GM21447 (cell line): ENCODE results near the gene HDHD2.
A peak's percentile ranks its signal among the peaks of the same experiment; 100 is the strongest.

Source experiments
- ATAC-seq: cut with Tn5 transposase; IDR thresholded peaks from one replicate; pipeline ENCODE4 v1.9.1; 2021; ENCODE audit not compliant: unreplicated experiment

Gene HDHD2

DNA sequence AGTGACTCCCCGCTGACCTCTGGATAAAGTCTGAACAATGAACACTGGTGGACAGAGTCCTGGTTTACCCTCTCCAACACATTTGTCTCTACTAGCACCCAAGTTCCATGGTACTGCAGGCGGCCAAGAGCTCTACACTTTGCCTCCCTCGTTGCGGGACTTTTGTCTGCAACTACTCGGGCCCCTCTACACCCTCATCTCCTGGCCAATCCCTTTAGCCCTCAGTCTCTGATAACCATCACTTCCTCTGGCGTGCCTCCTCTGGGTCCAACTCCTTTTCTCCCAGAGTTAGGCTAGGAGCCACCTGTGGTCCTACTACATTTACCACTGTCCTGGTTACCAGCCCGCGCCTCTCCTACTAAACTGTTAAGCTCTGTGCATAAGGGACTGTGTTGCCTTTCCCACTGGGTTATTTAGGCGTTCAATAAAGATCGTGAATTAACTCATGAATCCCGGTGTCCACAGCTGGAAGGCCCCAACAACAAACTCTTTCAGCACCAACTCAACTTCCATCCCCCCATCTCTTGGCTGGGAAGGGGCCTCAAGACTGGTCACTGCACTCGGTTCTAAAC, 757 bp downstream of the HDHD2 start:
- no peak for ATAC-seq

DNA sequence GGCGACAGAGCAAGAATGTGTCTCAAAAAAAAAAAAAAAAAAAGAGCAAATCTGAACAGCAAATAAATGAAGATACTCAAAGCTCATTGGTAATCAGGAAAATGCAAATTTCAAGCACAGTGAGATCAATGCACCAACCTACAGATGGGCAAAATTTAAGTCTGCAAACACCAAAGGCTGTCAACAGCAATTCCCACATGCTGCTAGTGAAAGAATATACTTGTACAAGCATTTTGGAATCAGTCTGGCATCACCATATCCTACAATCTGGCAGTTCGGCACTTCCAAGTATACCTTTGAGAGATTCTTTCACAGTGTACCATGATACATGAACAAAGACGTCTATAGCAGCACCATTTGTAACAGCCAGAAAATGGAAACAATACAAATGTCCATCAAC, 4.1 kb downstream of the HDHD2 start:
- no peak for ATAC-seq

DNA sequence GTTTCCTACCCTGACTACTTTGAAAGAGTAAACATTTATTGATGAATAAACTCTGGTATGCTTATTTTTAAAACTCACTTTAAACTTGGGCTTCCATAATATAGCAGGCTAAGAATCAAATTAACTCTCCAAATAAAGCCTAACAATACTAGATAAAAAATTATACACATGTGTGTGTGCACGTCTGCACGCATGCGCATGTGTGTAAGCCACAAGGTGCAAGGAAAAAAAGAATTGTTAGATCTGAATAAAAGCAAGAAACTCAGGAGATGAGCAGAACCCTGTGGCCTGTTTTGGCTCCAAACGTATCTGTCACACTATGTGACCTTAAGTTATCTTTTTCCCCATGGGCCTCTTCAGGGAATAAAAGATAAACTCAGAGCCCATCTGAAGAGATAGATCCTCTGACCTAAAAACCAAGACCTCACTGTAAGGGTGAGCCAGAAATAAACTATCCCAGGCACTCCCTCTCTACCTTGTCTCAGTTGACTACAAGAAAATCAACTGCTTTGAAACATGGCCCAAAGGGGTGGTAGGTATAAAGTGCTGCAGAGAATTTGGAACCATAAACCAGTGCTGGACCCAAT, 6.3 kb downstream of the HDHD2 start:
- no peak for ATAC-seq

DNA sequence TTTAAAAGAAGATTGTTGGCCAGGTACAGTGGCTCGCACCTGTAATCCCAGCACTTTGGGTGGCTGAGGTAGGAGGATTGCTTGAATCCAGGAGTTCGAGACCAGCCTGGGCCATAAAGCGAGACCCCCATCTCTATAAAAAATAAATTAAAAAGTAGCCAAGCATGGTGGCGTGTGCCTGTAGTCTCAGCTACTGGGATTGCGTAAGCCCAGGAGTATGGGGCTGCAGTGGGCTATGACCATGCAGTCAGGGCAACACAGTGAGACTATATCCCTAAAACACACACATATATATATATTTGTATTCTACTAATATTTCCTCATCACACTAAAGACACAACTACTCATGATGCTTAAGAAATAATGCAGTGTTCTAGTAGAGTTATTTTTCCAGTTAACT, 7.1 kb downstream of the HDHD2 start:
- no peak for ATAC-seq

DNA sequence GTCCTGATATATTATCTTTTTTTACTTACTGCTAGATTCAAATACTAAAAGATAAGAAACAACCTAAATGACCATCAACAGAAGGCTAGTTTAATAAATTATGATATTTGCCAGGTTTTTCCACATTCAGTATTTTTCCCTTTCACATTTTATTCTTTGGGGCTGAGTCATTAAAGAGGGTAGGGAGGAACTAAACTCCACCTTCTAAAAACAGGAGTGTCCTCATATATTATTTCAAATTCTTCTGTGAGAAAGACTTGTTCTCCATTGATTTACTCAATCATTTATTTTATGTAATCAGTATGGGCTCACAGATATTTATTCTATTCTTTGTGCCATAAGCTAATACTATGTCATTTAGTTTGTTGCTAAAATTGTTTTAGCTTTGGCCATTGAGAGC, 9.0 kb downstream of the HDHD2 start:
- ATAC-seq, result no peak

DNA sequence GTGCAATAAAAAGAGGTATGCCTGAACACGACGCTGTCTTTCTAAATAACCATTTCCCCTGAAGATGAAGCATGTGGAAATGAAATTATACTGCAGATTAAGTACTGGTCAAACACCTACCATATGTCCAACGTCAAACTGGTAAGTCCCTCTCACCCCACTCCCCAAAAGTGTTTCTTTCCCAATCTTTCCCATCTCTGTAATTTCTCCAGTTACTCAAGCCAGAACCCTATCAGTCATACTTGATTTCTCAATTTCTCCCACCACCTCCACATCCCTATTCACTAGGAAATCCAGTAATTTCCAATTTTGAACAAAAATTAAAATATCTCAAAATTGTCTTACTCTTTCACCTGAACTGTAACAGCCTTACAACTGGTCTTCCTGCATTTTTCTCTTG, 29.2 kb downstream of the HDHD2 start:
- no peak for ATAC-seq

DNA sequence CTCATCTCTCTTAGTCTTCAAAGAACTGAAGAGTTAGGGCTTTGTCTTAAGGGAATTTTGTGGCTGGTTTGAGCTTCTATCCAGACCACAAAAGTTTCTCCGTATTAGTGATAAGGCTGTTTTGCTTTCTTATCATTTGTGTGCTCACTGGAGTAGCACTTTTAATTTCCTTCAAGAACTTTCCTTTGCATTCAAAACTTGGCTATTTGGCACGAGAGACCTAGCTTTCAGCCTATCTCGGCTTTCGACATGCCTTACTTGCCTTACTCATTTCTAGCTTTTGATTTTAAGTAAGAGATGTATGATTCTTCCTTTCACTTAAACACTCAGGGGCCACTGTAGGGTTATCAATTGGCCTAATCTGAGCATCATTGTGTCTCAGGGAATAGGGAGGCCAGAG, 29.9 kb downstream of the HDHD2 start:
- ATAC-seq, result peak; percentile 92

DNA sequence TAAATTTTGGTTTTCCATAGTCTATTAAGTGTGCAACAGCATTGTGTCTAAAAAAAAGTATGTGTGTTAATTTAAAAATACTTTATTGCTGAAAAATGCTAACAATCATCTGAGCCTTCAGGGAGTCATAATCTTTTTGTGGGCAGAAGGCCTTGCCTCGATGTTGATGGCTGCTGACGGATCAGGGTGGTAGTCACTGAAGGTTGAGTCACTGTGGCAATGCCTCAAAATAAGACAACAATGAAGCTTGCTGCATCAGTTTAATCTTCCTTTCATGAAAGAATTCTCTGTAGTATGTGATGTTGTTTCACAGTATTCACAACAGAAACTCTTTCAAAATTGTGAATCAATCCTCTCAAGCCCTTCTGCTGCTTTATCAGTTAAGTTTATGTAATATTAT, 31.3 kb downstream of the HDHD2 start:
- no peak for ATAC-seq

DNA sequence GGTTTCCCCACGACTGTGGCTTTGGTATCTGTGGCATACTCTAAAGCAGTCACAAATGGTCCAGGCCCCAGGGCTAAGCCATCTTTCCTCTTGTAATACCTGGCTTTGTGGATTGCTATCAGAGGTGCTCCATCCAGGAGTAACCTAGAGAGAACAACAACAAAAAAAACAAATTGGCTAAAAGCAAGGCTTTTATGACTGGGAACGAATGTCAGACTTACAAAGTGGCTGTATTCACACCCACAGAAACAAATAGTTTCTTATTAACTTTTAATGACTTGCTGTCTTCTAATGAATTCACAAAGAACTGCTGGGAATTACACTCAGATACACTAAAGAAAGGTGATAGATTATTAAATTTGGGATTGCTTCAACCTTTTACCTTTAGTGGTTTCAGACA, 35.1 kb downstream of the HDHD2 start:
- no peak for ATAC-seq

DNA sequence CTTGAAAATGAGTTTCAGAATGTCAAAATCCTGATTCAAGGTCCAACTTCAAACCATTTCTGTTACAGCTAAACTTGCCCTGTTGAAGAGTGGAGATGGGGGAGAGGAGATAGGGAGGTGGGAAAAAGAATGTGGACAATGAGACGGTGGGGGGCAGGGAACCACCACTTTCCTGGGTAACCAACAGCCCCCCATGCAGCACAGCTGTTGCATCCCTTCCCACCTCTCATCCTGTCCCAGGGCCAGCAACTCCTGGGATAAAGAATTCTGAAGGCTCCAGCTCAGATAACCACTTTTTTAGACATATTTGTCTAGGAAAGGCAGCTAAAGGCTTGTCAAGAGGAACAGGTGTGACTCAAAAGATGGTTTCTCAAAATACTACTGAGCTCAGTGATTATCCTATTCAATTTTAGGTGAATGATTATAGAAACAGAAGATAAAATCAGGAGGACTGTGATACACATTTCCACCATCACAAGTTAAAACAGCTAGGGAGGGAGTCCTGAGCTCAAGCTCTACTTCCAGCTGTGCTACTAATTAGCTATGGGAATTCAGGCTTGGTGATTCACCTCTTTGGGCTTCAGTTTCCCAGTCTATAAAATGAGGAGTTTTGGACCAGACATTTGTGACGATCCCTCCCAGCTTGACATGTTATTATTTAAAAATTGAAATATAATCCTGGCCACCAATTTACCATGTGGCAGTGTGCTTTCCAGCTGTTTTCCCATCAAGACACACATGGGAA, 36.3 kb downstream of the HDHD2 start:
- ATAC-seq, result no peak

DNA sequence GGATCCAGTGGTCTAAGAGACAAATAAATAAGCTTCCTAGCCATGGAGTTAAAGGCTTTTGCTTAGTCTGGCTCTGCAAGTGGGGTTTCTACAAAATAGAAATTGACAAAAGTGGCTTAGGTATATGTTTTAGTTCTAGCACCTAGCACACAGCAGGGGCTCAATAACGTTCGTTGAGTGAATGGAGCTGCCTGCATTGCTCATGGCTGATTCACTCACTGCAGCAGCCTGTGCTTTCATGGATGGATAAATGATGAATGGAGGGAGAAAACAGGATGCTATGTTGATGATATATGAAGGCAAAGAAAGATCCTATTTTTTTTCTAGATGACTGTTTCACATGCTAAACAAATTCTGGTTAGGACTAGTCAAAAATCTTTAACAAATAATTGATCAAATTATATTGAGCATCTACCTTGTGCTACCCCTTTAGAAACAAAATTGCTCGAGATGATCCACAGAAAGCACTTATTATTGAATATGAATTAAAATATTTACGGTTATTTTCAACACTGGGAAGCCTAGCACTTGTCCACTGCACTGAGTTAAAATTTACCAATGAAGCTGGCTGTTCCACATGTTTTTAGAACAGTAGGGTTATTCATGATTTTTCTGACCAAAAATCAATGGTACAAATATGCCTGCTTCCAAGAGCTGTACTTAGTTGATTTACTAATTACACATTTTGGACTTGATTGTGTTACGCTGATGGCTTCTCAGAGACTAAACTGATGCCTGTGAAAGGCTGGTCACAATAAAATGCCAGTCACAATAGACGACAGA, 39.6 kb downstream of the HDHD2 start:
- no peak for ATAC-seq

DNA sequence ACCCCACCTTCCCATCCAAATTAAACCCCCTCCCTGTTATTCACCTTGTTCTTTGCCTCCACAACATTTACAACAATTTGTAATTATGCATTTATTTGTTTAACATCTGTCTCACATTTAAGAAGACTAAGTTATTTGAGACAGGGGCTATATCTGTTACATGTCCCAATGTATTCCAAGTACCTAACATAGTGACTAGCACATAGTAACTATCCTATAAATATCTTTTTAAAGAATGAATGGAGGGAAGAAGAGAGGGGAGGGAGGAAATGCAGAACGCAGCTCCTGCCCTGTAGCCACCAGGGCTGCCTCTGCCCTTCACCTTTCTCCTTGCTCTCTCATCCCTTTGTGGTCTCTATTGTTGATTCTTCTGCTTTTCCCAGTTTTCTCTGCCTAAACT, 40.6 kb downstream of the HDHD2 start:
- no peak for ATAC-seq

DNA sequence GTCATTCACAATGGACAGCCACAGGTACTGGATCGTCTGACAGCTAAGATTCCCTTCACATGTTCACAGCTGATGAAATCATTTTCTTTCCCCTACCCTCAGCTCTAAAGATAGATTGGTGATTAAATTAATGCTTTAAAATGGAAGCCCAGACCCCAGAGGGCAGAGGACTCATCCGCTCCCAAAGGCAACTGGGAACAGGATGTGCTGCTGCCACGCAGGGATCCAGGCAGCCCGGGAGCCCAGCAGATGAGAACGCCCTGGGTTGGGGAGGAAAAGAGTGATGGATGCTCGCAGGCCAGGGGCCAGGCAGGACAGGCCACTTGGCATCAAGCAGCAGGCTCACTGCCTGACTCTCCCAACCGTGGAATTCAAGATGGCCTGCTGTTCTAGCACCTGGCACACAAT, 41.3 kb downstream of the HDHD2 start:
- ATAC-seq, result no peak

DNA sequence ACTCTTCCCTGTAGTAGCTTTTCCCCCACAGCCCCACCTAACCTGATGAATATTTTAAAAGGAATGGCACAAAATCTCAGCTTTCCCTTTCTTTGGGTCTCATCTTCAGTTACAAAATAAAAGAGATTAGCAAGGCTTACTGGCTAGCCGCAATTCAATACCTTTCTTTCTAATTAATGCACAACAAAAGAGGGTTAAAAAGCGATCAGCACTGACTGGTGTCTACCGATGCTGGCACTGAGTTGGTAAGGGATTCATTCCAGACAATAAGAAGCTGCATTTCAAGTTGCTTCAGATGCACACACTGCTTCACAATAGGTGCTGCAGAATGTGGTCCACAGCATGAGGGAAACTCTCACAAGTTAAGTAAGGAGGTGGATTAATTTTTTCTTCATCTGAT, 41.9 kb downstream of the HDHD2 start:
- no peak for ATAC-seq

DNA sequence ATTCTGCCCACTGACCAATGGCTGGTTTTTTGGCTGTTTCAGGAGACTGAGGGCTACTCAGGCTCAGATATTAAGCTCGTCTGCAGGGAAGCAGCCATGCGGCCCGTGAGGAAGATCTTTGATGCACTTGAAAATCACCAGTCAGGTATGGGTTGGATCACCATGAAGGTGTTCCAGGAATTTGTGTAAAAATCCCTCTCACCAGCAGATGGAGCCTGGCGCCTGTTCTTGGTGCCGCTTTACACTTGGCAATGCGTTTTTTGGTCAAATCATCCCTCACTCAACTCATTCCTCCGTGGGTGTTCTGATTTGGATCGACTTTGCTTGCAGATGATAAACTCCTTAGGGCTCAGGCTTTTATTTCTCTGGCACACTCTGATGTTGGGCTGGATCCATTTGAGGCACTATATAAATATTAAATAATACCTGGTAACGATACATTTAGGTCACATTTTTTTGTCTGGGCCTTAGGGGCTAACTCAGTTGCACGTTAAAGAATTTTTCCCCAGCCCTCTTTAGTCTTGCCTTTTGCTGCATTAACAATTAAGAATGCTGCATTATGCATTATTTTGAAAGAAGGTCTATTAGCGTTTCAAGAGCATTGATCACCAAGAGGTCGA, 50.0 kb downstream of the HDHD2 start:
- ATAC-seq, result no peak

DNA sequence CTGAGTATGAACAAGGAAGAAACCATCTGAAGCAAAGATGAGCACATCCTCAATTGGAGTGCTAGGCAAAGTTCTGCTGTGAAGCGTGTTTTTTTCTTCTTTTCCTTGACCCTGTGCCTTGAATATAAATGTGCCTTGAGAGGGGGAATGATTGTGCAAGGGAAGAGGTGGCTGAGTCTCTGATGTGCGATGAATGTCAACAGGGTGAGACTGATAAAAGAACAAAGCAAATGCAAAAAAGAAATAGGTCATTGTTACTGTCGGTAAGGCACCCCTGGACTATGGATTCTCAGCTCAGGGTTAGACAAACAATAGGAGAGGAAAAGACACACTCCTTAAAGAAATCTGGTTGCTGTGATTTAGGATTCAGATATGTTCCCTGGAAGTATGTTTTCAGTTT, 54.5 kb downstream of the HDHD2 start:
- no peak for ATAC-seq

DNA sequence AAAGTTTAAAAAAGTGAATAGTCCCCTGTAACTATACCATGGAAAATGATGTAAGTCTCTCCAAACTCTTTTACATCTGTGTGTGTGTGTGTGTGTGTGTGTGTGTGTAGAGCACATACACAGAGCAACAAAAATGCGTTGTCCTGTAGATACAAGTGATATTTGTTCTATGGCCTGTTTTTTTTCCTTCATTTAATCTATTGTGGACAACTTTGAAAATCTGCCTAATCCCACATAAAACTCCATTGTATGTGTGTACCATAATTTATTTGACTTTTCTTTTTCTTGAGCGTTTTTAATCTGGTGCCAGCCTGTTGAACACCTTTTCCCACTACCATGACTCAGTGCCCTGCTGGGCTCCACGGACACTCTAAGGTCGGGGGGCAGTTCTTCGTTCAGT, 62.6 kb downstream of the HDHD2 start:
- no peak for ATAC-seq

DNA sequence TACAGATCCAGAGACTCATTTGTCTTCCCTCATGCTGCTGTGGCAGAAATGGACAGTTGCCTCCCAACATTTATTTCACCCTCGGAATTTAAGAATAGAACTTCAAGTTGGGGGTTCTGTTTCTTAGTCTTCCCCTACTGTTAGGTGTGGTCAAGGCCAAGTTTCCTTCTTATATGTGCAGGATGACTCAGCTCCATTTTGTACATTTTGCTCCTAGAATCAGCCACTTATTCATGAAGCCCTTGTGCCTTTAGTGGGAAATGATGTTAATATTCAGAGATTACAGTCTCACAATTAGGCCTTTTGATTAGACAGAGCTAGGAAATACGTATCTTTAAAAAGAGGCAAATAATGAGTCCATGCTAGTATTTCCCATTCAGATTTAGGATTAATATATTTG, 68.7 kb downstream of the HDHD2 start:
- no peak for ATAC-seq

DNA sequence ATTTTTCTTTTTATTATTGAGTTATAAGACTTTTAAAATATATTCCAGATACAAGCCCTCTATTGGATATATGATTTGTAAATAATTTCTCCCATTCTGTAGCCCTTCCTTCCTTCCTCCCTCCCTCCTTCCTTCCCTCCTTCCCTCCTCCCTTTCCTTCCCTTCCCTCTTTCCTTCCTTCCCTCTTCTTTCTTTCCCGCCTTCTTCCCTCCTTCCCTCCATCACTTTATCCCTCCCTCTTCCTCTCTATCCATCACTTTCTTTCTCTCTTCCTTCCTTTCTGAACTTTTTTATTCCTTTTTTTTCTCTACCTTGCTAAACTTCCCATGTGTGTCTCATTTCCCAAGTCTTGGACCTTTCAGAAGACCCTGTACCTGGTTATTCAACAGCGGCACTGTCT, 69.4 kb downstream of the HDHD2 start:
- no peak for ATAC-seq

DNA sequence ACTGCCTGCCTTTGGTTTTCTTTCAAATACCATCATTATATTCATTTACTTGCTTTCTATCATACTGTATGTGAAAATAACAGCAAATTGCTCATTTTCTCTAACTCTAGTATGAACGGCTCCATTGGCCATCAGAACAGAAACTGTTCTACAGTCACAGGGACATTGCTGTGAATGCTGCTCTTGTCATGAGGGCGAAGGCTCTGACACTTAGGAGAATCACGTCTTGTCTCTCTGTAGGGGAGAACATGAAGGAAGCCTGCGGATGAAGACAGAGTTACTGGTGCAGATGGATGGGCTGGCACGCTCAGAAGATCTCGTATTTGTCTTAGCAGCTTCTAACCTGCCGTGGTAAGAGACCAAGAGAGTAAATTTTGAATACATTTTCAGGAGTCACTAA, 73.2 kb downstream of the HDHD2 start:
- no peak for ATAC-seq

DNA sequence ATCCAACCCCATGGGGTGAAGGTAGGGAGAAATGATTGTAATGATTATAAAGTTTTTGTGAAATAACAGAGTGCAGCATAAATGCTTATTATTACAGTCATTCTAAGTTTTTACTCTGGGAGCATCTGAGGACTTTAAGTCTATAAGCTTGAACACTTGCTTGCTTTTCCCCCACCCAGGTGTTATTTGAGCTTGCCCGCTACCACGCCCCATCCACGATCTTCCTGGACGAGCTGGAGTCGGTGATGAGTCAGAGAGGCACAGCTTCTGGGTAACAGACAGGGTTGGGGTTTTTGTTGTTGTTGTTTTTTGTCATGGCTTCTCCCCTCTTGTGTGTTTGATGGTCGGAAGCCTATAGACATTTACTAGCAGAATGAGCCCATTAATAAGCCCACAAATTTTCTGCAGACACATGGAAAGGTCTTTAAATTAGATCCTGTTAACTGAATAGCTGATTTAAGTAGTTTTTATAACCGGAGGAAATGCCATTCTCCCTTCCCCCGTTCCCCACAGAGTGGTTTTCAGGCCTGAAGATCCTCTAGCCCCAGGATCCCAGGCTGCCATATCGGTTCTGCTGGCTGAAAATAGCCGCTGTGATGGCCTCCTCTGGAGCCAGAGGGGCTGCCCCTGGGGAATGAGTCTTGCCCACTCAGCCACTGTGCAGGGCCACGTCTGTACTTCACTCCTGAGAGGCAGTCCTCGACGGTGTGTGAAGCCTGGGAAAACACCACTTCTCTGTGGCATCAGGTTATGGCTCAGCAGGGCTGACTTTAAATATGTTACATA, 75.0 kb downstream of the HDHD2 start:
- ATAC-seq, result no peak
